ENCODE measurements around the gene ADGRL3.
A peak's percentile ranks its signal among the peaks of the same experiment; 100 is the strongest.
"Not testable (repeated sequence)": the region's sequence is repeated elsewhere in the genome, so short reads cannot be mapped to it uniquely, and the experiment has no call there.

ADGRL3 gene

DNA sequence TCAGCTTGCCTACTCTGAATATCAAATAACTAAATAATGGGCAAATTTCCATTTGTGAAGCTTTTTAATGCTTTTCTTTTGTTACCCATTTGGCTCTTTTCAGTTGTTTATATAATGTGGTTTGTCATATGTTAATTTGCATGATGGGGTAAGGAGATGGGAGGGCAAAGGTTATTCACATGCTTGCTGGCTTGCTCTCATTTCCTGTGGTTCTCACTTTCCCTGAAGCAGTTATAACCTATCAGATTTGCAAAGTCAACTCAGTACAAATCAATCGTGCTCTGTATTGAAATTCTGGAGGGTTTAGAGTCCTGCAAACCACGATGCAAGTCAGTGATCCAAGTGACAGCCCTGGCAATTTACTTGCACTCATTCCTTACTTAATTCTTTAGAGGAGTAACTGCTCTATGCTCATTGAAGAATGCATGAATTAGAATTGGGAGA, 711.2 kb downstream of the ADGRL3 start:
- DNase-seq (ENCODE audit: low read depth) = peak; percentile 2

DNA sequence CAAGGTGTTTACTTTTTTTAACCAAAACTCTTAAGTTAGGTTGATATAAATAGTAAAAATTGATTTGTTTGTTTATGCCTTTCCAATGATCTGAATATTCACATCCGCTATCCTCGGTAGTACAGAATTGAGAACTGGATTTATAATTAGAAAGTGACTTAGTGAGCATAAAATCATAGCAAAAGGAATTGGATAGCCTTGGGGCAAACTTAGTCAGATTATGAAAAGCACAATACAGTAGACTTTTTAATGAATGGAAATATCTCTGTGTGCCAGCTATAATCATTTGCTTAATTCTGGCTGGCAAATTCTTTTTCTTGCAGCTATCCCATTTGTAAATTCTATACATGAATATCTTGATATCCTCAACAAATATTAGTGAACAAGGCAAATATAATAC, 713.5 kb downstream of the ADGRL3 start:
- DNase-seq (ENCODE audit: low read depth) = no peak

DNA sequence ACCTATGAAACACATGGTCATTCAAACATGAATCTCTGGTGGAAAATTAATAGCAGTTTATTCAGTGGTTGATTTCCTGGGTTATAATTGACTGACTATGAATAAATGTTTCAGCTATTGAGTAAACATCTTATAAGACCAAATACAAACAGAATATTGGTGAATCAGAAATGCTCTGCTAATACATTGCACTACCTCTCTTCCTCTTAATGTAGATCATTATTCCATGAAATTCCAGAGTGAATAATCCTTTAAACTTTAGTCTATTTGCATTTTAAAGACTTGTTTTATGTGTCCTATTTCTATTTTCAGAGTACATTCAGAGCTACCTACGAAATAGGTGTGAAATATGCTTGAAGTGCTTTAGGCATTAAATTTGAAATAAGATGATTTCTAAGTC, 715.4 kb downstream of the ADGRL3 start:
- DNase-seq (ENCODE audit: low read depth) = no peak

DNA sequence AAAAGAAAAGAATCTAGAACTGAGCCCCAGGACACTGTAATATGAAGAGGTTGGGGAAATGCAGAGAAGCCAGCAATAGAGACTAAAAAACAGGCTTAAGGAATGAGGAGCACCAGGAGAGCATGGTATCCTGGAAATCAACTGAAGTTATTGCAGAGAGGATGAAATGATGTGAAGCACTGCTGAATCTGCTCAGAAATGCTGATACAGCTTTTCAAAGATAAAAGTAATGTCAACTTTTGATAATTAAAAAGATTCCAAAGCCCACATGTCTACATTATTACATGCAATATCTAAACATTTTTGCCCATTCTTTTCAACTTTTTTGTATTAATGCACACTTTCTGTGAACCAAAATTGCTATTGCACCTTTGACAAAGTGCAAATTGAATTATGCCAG, 718.4 kb downstream of the ADGRL3 start:
- DNase-seq (ENCODE audit: low read depth) = no peak

DNA sequence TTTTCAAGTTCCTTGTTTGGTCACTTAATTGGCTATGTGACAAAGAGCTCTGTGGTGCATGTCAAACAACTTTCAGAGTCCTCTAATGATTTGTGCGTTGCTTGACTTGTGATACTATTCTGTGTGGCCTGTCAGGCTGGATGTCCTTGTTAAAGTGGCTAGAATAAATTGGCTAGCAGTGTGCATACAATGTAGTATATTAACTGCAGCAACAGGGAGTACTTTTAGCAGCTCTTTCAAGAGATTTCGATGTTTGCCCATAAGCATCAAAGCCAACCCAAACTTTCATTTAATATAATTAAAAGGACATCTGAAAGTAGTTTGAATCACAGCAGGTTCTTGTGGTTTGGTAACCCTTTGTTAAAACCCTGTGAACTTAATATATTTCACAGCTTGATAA, 718.9 kb downstream of the ADGRL3 start:
- DNase-seq (ENCODE audit: low read depth) = no peak

DNA sequence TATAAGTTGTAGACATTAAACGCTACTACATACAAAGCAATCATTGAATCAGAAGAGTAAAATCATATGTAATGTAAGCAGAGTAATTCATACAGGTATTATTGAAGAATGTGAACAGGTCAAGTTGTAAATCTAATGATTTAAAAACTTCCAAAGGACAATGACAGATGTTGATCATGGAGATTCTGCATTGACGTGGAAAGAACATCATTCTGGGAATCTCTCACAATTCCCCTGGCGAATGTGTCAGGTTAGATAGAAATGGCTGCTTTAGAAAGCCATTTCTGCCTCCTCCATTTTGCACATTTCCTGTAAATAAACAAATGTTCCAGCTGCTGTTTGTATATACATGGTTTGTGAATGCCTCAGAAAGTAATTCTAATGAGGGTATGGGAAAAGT, 719.4 kb downstream of the ADGRL3 start:
- DNase-seq (ENCODE audit: low read depth) = no peak

DNA sequence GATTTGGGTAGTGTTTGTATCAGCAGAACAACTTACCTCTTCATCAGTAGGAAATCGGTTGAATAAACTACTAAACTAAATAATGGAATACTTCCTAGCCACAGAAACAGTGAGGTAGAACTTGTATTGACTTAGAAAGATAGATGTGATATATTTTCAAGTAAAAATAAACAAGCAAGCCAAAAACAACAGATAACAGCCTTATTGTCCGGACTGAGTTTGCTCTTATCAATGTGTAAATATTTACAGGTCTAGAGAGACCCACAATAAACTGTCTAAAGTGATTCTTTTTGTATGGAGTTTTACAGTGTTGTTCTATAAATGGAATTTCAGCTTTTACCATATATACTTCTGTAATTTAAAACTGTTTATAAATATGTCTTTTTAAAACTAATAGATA, 721.8 kb downstream of the ADGRL3 start:
- no peak for DNase-seq (ENCODE audit: low read depth)

DNA sequence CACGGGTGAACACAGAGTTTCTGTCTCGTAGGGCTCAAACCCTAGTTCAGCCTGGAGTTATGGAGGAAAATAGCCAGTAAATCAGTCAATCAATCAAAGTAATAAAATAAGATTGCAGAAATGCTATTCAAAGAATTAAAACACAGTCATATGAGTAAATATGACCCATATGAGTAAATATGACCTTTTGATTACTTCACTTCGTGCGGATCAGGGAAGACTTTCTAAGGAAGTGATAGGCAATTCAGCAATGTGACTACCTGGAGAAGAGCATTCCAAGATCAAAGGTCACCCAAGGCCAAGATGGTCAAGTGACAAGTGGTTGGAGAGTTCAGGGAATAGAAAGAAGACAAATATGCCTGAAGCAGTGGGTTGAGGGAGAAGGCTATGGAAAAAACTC, 722.6 kb downstream of the ADGRL3 start:
- DNase-seq (ENCODE audit: low read depth) = no peak

DNA sequence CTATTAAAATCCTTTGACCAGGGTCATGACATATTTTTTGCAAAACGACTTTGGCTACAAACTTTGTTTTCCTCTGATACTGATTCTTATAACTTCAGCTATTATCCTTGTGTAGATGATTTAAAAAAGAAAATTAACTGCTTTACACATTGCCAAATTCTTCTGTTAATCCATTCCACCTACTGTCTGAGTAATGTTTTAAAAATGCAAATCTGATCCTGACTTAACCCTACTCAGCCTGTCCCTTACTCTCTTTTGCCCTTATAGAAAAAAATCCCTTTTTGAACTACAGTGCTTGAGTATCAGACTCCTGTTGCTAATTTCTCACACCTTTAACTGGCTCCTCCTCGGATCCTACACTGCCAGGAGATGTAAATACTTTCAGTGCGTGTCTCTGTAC, 723.1 kb downstream of the ADGRL3 start:
- no peak for DNase-seq (ENCODE audit: low read depth)

DNA sequence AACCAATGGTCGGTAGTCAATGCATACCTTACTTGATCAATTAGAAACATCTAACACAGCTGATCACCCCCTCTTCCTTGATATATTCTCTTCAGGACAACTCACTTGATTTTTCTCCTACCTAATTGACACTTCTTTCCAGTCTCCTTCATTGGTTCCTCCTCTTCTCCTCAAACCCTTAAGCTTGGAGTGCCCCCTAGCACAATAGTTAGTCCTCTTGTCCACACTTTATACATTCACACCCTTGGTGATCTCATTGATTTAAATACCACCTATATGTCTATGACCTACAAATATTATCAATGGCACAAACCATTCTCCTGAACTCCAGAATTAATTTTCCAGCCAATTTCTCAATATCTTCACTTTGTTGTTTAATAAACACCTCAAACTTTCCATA, 724.0 kb downstream of the ADGRL3 start:
- no peak for DNase-seq (ENCODE audit: low read depth)

DNA sequence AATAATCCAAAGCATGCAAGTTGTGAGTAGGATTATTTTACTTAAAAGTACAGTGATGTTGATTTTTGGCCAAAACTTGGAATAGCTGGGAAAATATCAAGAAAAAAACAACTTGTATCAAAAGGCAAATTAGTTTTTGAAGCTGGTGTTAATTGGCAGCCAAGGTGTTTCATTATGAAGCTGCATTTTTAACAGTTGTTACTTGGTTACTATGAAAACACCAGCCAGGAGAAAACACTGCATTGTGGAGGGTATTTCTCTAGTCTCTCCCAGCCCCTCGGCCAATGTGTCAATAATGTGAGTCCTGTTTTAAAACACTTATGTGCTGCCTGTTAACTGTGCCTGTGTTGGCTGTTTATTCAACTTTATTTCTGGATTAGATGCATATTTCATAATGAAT, 733.4 kb downstream of the ADGRL3 start:
- no peak for DNase-seq (ENCODE audit: low read depth)

DNA sequence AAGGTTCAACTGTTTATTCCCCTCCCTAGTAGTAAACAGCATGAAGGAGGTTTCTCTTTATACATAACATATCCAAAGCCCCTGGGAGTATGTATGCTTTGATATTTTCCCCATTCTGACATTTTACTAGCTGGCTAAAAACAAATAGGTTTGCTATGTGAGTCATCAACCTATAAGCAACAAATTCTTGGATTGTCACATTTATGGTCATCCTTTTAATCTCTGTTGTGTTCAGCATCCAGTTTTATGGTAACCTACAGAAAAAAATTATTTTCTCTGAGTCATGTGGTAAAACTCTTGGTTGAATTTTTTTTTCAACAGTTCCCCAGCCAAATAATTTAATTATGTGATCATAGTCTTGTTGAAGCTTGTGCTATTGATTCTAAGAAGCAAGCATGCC, 734.1 kb downstream of the ADGRL3 start:
- DNase-seq (ENCODE audit: low read depth) = no peak

DNA sequence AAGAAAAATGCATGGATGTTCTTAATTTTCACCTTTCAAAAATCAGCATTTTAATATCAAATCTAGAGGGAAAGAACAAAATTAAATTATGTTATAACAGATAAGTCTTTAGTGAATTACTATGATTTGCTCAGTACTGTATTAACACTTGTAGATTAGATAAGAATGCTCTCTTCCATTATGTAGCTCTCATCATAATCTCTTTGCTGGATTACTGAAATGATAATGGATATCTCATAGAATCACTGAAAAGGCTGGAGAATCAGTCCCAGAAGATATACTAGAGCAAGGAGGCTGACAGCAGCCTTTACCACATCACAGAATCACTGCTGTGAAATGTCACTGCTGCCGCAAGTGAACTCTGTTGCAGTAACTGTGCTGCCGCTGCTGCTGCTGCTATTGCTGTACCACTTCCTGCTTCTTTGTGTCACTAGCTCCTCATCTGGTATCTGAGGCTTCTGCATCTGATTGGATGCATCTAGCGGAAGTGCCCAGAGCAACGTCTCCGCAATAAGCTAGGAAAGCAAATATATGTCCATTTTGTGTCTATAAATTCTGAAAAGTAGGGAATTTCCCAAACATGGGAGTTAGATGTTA, 738.2 kb downstream of the ADGRL3 start:
- DNase-seq (ENCODE audit: low read depth) = no peak

DNA sequence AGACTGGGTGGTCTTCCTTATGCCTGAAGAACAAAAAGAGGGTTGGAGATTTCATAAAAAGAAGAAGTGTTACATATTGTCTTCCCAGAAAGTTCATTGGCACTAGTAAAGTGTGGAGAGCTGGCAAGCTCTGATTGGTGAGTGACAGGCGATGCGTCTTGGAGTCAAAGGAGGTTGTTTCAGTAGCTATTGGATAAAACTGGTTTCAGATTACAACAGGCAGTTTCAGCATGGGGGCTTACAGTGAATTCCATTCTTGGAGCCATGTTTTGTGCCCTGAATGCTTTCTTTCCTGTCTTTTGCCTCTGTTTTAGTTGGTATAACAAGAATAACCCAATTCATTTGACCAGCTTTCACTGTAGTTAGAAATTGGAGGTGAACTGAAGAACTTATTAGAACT, 750.5 kb downstream of the ADGRL3 start:
- DNase-seq (ENCODE audit: low read depth) = no peak

DNA sequence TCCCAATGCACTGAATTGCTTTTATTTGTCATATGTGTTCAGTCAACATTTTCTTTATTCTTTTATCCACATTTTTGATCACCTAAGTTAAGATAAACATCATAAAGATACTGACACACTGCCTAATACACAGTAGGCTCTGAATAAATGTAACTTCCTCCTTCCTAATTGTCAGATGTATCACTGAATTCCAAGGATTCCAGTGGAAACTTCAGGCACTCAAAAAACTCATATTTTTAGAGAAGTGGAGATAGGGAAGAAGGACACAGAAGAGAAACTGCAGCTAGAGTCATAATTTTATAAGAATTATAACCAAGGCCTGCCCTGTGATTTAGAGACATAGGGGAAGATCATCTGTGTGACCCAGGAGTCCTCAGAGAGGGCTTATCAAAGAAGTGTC, 753.3 kb downstream of the ADGRL3 start:
- no peak for DNase-seq (ENCODE audit: low read depth)

DNA sequence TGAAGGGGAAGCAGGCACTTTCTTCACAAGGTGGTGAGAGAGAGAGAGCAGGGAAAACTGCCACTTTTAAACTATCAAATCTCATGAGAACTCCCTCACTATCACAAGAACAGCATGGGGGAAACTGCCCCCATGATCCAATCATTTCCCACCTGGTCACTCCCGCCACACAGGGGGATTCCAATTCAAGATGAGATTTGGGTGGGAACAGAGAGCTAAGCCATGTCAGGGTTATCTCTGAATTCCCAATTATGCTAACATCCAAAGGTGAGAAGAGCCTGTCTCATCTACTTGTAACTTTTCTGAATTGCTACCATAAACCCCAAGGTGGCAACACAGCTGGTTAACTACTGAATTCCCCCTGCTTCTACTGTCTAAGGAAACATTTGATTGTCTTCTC, 758.5 kb downstream of the ADGRL3 start:
- no peak for DNase-seq (ENCODE audit: low read depth)

DNA sequence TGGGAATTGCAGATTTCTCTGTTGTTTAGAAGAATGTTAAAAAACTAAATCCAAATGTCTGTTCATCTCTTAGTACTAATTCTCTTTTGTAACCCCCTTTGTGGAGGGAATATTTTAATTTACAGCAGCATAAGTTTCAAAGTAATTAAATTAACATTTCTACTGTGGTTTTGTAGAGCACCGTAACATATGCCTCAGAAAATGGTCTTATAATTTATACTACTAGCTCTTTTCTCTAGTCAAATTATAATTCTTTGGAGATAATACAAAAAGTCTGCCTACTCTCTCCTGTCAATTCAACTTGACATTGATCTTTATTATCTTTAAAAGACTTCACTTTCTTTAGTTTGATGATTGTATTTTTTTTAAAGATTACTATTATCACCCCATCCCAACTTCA, 759.0 kb downstream of the ADGRL3 start:
- no peak for DNase-seq (ENCODE audit: low read depth)

DNA sequence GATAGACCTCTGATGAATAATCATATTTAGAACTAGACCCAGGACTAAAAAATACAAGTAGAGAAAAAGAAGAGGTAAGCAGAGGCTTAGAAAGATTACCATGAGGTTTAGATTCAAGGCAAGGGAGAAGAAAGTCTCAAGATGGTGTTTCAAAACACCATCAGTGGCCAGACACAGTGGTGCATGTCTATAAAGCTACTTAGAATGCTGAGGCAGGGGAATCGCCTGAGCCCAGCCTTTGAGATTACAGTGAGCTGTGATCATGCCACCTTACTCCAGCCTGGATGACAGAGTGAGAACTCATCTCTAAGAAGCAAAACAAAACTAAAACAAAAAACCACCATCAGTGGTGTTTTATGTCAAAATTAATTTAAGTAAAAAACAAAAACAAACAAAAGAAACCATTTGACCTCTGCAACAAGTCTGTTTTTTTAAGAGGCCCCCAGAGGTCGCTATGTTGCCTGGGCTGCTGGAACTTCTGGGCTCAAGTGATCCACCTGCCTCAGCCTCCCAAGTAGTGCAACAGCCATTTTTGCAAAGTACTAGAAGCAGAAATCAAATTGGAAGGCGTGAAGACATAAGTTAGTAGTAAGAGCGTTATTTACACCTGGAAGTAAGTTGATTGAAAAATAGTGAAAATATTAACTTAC, 784.3 kb downstream of the ADGRL3 start:
- no peak for DNase-seq (ENCODE audit: low read depth)

DNA sequence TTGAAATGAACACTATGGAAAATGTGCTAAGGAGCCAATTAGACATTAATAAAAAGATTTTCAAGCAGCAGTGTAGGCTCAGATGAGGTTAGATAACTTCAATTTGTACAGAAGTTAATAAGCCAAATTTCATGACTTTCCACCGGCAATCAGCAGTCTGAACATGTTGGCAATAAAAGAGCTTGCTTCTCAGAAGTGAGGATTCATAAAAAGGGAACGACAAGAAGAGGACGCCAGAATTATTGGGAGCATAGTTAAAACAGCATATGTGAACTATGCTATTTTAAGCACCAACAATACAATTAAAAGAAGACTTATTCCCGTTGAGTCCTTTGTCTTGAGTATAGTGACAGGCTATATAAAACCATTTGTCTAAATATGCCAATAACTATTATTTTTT, 785.3 kb downstream of the ADGRL3 start:
- no peak for DNase-seq (ENCODE audit: low read depth)

DNA sequence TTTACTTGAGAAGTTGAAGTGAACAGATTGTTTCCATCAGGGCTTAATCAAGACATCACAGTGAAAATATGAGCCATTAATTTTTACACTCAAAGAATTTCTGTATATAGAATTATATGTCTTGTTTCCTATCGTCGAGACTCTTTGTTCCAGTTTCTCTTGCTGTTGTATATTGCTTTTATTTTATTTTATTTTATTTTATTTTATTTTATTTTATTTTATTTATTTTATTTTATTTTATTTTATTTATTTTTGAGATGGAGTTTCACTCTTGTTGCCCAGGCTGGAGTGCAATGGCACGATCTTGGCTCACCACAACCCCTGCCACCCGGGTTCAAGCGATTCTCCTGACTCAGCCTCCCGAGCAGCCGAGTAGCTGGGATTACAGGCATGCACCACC, 786.8 kb downstream of the ADGRL3 start:
- DNase-seq (ENCODE audit: low read depth) = not testable (repeated sequence)

DNA sequence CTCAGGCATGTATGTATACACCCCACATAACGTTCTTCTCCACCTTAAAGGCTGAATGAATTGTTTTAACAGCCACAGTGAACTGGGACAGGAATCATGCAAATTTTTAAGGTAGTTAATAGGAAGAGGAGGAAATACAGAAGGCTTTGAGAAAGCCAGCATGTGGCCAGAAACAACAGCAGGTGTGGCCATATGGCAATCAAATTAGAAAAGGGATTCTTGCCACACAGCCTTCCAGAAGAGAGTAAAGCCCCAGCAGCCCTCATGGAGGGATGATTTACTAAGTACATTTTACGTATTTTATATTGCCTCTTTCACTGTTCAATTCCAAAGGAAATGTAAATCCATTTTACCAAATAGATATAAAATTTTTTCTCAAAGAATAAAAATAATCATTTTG, 792.2 kb downstream of the ADGRL3 start:
- DNase-seq (ENCODE audit: low read depth) = no peak

DNA sequence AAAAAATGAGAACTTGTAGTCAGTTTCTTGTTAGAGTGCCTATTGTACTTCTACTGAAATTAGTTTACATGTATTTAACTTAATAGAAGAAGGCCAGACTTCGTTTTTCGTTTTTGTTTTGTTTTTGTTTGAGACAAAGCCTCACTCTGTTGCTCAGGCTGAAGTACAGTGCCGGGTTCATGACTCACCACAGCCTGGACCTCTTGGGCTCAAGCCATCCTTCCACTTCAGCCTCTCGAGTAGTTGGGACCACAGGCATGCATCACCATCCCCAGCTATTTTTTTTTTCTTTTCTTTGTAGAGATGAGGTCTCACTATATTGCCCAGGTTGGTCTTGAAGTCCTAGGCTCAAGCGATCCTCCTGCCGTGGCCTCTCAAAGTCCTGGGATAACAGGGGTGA, 793.9 kb downstream of the ADGRL3 start:
- peak; percentile 13 for DNase-seq (ENCODE audit: low read depth)

DNA sequence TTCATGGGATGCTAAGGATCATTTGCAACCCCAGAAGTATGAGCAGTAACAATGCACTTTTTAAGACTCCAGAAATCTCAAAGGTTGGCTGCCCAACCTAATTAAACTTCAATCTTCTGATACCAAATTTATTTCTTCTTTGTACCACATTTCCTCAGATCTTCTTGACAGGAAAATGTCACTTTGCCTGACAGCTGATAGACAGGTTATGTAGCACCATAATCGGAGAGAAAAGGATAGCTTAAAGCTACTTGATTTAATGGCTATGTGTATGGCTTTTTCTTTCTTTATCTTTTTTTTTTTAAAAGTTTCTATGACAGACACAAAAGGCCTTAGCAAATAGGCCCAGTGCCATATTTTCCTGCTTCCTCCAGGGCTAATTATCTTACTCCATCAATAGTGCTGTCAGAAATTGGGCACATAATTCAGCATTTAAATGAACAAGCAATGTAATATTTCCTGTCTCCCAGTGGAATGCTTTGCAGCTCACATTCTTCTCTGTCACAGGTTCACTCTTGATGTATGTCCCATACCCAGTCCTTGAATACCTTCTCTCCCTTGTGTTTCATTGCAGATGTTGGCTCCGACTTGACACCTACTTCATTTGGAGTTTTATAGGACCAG, 795.7 kb downstream of the ADGRL3 start:
- DNase-seq (ENCODE audit: low read depth) = no peak

DNA sequence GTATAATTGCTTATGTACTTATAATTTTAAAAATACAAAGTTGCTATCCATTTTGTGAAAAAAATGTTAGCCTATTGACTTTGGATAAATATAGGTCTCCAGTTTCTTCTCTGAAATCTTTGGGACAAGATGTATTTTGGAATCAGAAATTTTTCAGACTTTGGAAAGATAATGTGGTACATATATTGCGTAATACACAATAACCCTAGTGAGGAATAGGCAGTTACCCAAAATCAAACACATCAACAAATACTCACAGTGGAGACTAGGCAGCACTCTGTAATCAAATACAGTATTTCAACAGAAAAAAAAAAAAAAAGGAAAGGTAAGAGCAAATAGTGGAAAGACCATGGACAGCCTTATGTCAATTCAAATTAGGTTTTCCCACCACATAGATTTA, 796.8 kb downstream of the ADGRL3 start:
- no peak for DNase-seq (ENCODE audit: low read depth)

All from amniotic epithelial cell (primary cell).